Pancreas (tissue), 10 donors: ENCODE data around the gene ANKRD34A. TPM values are rescaled to one million over a fixed set of nuclear protein-coding genes. Genes with fewer than 3 reads are reported as not detected.
A peak's percentile ranks its signal among the peaks of the same experiment; 100 is the strongest.

Source experiments
- ATAC-seq, 4 donors: fragments of 200-7000 bp; cut with Tn5 transposase; one replicate each; pipeline versions ENCODE4 v1.8.0 to v1.9.1; 2020; ENCODE audit warnings: mild to moderate bottlenecking in 4 of 4, moderate library complexity in 4 of 4
- DNase-seq, 6 donors: peaks; one replicate each; pipeline ENCODE4 v3.0.0-alpha.2; 2020
- FAIRE-seq: peaks from 2 replicates; lab custom pipeline; 2012; peaks lifted over from hg19 to GRCh38; lab: Jason Lieb, UNC
- H3K27ac ChIP-seq, 4 donors: fragments of 200-600 bp; sonication (generic); 1 replicate in 3 of 4; 2 replicates in 1 of 4; pipeline versions ENCODE4 v1.5.0 to v1.8.0; 2020
- H3K27me3 ChIP-seq, 4 donors: fragments of 200-600 bp; one replicate each; pipeline ENCODE4 v1.8.0; 2021
- H3K36me3 ChIP-seq, 3 donors: fragments of 200-600 bp; sonication (generic) in 1 of 3; one replicate each; pipeline versions ENCODE4 v1.5.0 to v1.8.0; 2020 to 2021
- H3K4me1 ChIP-seq, 3 donors: fragments of 200-600 bp; one replicate each; pipeline ENCODE4 v1.8.0; 2021
- H3K4me3 ChIP-seq, 4 donors: fragments of 200-600 bp; sonication (generic) in 2 of 4; one replicate each; pipeline versions ENCODE4 v1.5.0 to v1.8.0; 2020 to 2021
- H3K9me3 ChIP-seq, 4 donors: fragments of 200-600 bp; one replicate each; pipeline ENCODE4 v1.8.0; 2021
- WGBS, 2 donors: extraction: QIAGEN DNeasy Blood & Tissue Kit; methylation state at CpG; one replicate each; pipeline ENCODE4 v1.1.7; 2013; 5-methylcytosine and 5-hydroxymethylcytosine counted together
- intact Hi-C, 3 donors: fragments of 100-400 bp; cut with DNase I; formaldehyde crosslinking; loops; one replicate each; pipeline versions ENCODE4 v1.11.1 to v1.14.2; 2022
- polyA plus RNA-seq, 2 donors: library from polyadenylated mRNA; stranded (reverse); fragments of 200-250 nt; gene quantifications; one replicate each; pipeline ENCODE4 v1.2.3, GENCODE V29; 2013
- total RNA-seq, 6 donors: library from RNA; stranded (reverse); fragmentation: NEBNext Ultra II Directional in 4 of 6; extraction: Animal tissue kit (Norgen Biotek cat#: 25700) in 4 of 6; gene quantifications; one replicate each; pipeline versions ENCODE4 v1.2.1 to v1.2.4, GENCODE V29; 2021 to 2023
- TF ChIP-seq, protein P1 (sequence below), 4 donors: fragments of 200-600 bp; sonication (generic) in 3 of 4; IDR thresholded peaks; one replicate each; pipeline versions ENCODE4 v1.5.0 to v1.8.0; 2021; ENCODE audit warnings: antibody characterized with exemption in 4 of 4
- donor health status: healthy with polysubstance abuse.
- donor health status: DM: no; HTN: no; CAD: no; lungs with moderate emphysema.
- donor health status: DM: no; HTN: no; CAD: no.
- donor health status: control.
- donor health status: control.
- donor health status: Bipolar disorder and iron deficiency.
- donor health status: DM: yes; HTN: yes; CAD: no.
- donor health status: DM: no; HTN: no; CAD: no.
- donor health status: DM: no; HTN: no; CAD: no.
- donor health status: DM: yes; HTN: yes; CAD: no.

The ANKRD34A gene
- total and polyA plus RNA-seq, 8 donors, result 0.04 to 0.38 (median 0.23) TPM

- Histone ChIP-seq H3K27ac (peak overlapping the region in 2 of 4 donors; percentile 81 to 84), H3K4me1 (peaks cover 41 to 53% (median 51%) of the 10 kb centered on the region in 3 donors), H3K36me3 (no peaks in the 10 kb centered on the region), H3K4me3 (no peak overlapping the region), H3K27me3 (no peaks in the 10 kb centered on the region), H3K9me3 (no peaks in the 10 kb centered on the region)
- ATAC-seq (no peak), FAIRE-seq (no peak), DNase-seq (no peak)
- 93 to 97% methylated on average over 6 of the region's 6 CpGs for WGBS, 2 donors
- TF ChIP-seq, protein P1, sequence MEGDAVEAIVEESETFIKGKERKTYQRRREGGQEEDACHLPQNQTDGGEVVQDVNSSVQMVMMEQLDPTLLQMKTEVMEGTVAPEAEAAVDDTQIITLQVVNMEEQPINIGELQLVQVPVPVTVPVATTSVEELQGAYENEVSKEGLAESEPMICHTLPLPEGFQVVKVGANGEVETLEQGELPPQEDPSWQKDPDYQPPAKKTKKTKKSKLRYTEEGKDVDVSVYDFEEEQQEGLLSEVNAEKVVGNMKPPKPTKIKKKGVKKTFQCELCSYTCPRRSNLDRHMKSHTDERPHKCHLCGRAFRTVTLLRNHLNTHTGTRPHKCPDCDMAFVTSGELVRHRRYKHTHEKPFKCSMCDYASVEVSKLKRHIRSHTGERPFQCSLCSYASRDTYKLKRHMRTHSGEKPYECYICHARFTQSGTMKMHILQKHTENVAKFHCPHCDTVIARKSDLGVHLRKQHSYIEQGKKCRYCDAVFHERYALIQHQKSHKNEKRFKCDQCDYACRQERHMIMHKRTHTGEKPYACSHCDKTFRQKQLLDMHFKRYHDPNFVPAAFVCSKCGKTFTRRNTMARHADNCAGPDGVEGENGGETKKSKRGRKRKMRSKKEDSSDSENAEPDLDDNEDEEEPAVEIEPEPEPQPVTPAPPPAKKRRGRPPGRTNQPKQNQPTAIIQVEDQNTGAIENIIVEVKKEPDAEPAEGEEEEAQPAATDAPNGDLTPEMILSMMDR (IDR thresholded peaks at IDR 0.05), result no peak
- intact Hi-C loops, result no loop called here
Measured at GRCh38 chr1:145986551-145986950, 22.2 kb upstream of the ANKRD34A start.

GRCh38 chr1:145985502-145986439 lies 21.4 kb upstream of the ANKRD34A start:
- Histone ChIP-seq H3K36me3 (no peaks in the 10 kb centered on the region), H3K4me3 (peak overlapping the region in 1 of 4 donors; percentile 12), H3K9me3 (no peaks in the 10 kb centered on the region), H3K27me3 (no peaks in the 10 kb centered on the region), H3K27ac (peak overlapping the region; percentile 40 to 84 (median 60)), H3K4me1 (peaks cover 38 to 57% (median 54%) of the 10 kb centered on the region in 3 donors)
- intact Hi-C loops, result no loop called here
- ATAC-seq (peak; percentile 11 to 57 (median 51)), FAIRE-seq (no peak), DNase-seq (peak in 4 of 6 donors; percentile 53 to 66 (median 60))
- TF ChIP-seq, protein P1 (IDR thresholded peaks at IDR 0.05), result no peak
- 33 to 40% methylated on average over 14 to 15 of the region's 15 CpGs for WGBS, 2 donors

DNA sequence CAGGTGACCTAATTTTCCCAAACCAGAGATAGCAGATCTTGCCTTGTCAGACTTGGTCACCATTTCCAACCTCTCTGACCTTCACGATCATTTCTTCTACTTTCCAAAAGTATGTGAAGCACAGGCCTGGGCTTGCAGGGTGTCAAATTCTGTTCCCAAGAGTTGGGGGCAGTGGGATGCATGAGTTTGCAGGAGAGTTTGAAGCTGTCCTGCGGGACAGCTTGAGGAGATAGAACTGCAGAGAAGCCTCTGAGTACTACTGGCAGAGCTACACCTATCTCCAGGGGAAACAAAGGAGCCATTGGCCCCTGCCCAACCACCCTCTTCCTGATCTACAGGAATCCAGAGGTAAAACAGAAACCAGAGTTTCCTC lies 20.7 kb upstream of the ANKRD34A start:
- H3K27ac ChIP-seq, result peak overlapping the region; percentile 40 to 84 (median 60)
- DNase-seq, result peak in 2 of 6 donors; percentile 33 to 49
- intact Hi-C loops, result no loop called here
- WGBS, 2 donors, result 42 to 48% methylated on average over 2 of the region's 2 CpGs
- H3K36me3 ChIP-seq, result no peaks in the 10 kb centered on the region
- peak in 2 of 4 donors; percentile 0 to 13 for ATAC-seq
- H3K27me3 ChIP-seq, result no peaks in the 10 kb centered on the region
- no peak for FAIRE-seq
- TF ChIP-seq, protein P1 (IDR thresholded peaks at IDR 0.05), result no peak
- H3K4me3 ChIP-seq, result peak overlapping the region in 1 of 4 donors; percentile 12
- H3K9me3 ChIP-seq, result no peaks in the 10 kb centered on the region
- H3K4me1 ChIP-seq, result peaks cover 40 to 61% (median 57%) of the 10 kb centered on the region in 3 donors

- TF ChIP-seq, protein P1 (IDR thresholded peaks at IDR 0.05), result no peak
- Histone ChIP-seq H3K27ac (peak overlapping the region in 3 of 4 donors; percentile 40 to 92 (median 84)), H3K4me3 (no peak overlapping the region), H3K4me1 (peaks cover 45 to 66% (median 59%) of the 10 kb centered on the region in 3 donors), H3K9me3 (no peaks in the 10 kb centered on the region), H3K27me3 (no peaks in the 10 kb centered on the region), H3K36me3 (no peaks in the 10 kb centered on the region)
- no peak for DNase-seq
- intact Hi-C loops, result no loop called here
- no peak for FAIRE-seq
- ATAC-seq, result no peak
- WGBS, 2 donors, result 82 to 83% methylated on average over 12 of the region's 12 CpGs
Measured at GRCh38 chr1:145983960-145984830, 19.8 kb upstream of the ANKRD34A start.
